GM12875 (cell line): ENCODE data around the gene LRRC4C.
"Not testable (repeated sequence)": the region's sequence is repeated elsewhere in the genome, so short reads cannot be mapped to it uniquely, and the experiment has no call there.

Experiments
- H3K4me3 ChIP-seq: one replicate; pipeline ENCODE4 v1.5.1; 2011; ENCODE audit warnings: low read depth, low read length, control low read depth
- CTCF ChIP-seq: IDR thresholded peaks from 2 replicates; pipeline ENCODE4 v1.5.1; 2011; ENCODE audit warnings: low read depth, mild to moderate bottlenecking, control low read depth, inconsistent platforms, low read length, moderate library complexity, borderline replicate concordance; ENCODE audit not compliant: insufficient read depth

LRRC4C gene

GRCh38 chr11:40879911-40880310 lies 579.5 kb downstream of the LRRC4C start:
- H3K4me3 ChIP-seq, result no peak overlapping the region
- no peak for TF ChIP-seq CTCF

DNA sequence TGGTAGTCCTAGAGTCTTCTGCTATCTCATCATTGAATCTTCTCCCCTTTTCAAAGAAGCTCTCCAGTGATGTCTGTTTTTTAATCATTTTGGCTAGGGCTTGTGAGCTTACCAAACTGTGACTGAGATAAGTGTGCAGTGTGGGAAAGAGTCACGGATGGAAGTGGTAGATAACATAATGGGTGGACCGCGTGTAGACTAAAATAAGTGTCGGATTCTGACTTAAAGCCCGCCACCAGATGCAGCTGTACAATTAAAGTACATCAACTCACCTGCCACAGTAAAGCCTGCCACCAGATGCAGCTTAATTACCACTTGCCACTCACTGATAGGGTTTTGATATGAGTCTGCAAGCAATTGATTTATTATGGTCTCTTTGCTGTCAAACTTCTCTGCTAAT lies 581.5 kb downstream of the LRRC4C start:
- no peak for TF ChIP-seq CTCF
- no peak overlapping the region for H3K4me3 ChIP-seq

DNA sequence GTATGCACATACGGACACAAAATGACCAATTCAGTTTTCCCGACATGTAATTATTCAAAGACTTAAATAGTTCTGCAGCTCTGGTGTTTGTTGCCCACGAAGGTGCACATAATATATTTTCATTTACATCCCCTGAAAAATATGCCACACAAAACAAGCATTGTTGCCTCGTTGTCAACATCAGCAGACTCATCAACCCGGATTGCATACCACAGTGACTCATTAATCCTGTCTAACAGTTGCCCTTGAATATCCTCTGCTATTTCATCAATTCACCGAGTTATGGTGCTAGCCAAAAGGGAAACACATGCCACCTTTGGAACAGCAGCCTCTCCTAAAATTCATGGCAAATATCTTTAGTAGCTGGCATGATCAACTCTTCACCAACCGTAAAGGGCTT lies 582.2 kb downstream of the LRRC4C start:
- TF ChIP-seq CTCF, result no peak
- H3K4me3 ChIP-seq, result no peak overlapping the region

DNA sequence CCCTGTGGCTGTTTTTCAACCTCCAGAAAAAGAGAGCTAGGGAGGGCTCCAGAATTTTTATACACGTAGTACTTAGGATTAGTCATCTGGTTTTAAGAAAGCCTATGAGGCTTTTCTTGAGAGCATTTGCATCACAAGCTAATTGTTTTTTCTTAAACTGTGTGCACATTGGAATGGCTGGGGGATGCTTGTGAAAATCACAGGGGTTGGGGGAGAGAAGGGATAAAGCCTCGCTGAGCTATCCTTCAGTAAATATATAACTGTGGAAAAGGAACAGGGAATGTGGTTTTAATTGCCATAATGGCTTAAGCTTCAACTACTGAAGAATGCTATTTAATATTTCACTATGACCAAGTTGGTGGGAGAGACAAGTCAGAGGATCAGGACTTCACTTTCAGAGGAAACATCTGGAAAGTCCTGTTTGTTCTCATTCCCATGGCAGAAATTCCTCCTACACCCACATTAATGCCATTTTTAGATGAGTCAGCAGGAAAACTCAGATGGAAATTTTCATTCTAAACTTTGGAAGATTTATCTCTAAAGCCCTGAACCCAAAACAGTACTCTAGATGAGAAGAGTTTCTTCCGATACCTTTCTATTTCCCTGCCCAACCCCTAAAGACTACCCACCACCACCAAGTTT lies 591.3 kb downstream of the LRRC4C start:
- no peak overlapping the region for H3K4me3 ChIP-seq
- no peak for TF ChIP-seq CTCF

GRCh38 chr11:40857754-40858153 lies 601.7 kb downstream of the LRRC4C start:
- not testable (repeated sequence) for H3K4me3 ChIP-seq

DNA sequence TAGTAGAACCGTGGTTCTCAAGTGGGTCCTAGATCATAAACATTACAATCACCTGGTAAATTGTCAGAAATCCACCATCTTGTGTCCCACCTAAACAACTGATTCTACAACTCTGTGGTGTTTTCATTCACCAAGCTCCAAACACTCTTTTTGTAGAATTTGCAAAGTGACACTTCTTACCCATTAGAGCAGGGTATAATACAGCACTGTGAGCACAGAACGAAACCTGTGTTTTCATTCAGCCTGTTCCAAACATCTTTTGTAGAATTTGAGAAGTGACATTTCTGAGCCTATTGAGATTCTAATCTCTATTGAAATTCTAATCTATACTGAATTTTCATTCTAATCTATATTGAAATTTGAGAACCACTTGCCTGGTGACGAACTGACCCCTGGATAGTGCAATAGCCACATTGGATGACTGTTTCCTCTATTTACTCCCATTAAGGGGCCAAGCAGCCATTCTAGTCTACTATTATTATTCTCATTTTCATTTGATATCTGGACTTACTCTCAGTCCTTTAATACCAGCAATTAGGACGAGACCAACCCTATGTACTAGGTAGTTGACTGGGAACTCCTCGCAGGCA lies 616.6 kb downstream of the LRRC4C start:
- no peak overlapping the region for H3K4me3 ChIP-seq
- no peak for TF ChIP-seq CTCF

GRCh38 chr11:40841231-40841630 lies 618.2 kb downstream of the LRRC4C start:
- TF ChIP-seq CTCF, result no peak
- H3K4me3 ChIP-seq, result no peak overlapping the region
